K562 (cell line): ENCODE results near the gene NEUROD4. TPM values are rescaled to one million over a fixed set of nuclear protein-coding genes. Genes with fewer than 3 reads are reported as not detected.

Experiments used
- ARNT ChIP-seq, 2 experiments: fragments of 450-650 bp; IDR thresholded peaks; 2 replicates each; pipeline ENCODE4 v1.6.1; 2016; ENCODE audit warnings: mild to moderate bottlenecking in 1 of 2
- BRF1 ChIP-seq: IDR thresholded peaks from 3 replicates; pipeline ENCODE4 v1.6.1; 2011; ENCODE audit warnings: borderline replicate concordance, mild to moderate bottlenecking; ENCODE audit not compliant: insufficient read length; ENCODE audit errors: extremely low read depth
- DACH1 ChIP-seq: fragments of 450-650 bp; IDR thresholded peaks from 2 replicates; pipeline ENCODE4 v1.6.1; 2018; ENCODE audit not compliant: partially characterized antibody
- FIP1L1 ChIP-seq: fragments of 200-400 bp; formaldehyde crosslinking; IDR thresholded peaks from 2 replicates; pipeline ENCODE4 v1.6.1; 2018; ENCODE audit warnings: mild to moderate bottlenecking, low read depth, low read length; ENCODE audit not compliant: poor library complexity, severe bottlenecking
- FOXP1 ChIP-seq: sonication (generic); formaldehyde crosslinking; IDR thresholded peaks from 2 replicates; pipeline ENCODE4 v1.8.0; 2022; ENCODE audit warnings: mild to moderate bottlenecking, missing genetic modification reagents
- HMG20A ChIP-seq: fragments of 450-650 bp; formaldehyde crosslinking; conservative IDR thresholded peaks from 2 replicates; pipeline ENCODE4 v1.4.0; 2020; ENCODE audit warnings: mild to moderate bottlenecking, mixed read lengths
- HNRNPLL ChIP-seq: fragments of 200-400 bp; formaldehyde crosslinking; IDR thresholded peaks from 2 replicates; pipeline ENCODE4 v1.6.1; 2017; ENCODE audit warnings: low read length, low read depth, mild to moderate bottlenecking; ENCODE audit not compliant: poor library complexity, severe bottlenecking
- JUNB ChIP-seq: fragments of 450-650 bp; formaldehyde crosslinking; conservative IDR thresholded peaks from 2 replicates; pipeline ENCODE4 v1.4.0; 2020; ENCODE audit warnings: mild to moderate bottlenecking
- KLF1 ChIP-seq: fragments of 450-650 bp; IDR thresholded peaks from 2 replicates; pipeline ENCODE4 v1.6.1; 2016; ENCODE audit warnings: missing genetic modification characterization, missing compliant biosample characterization
- MBD2 ChIP-seq: sonication (generic); IDR thresholded peaks from 2 replicates; pipeline ENCODE4 v1.6.1; 2016; ENCODE audit warnings: low read depth, borderline replicate concordance
- MIER1 ChIP-seq: fragments of 450-650 bp; IDR thresholded peaks from 2 replicates; pipeline ENCODE4 v1.6.1; 2016; ENCODE audit warnings: antibody characterized with exemption, mild to moderate bottlenecking, low read depth
- NCOA1 ChIP-seq: fragments of 450-650 bp; IDR thresholded peaks from 2 replicates; pipeline ENCODE4 v1.6.1; 2016; ENCODE audit warnings: low read depth
- NR2C1 ChIP-seq, 2 experiments: fragments of 450-650 bp; IDR thresholded peaks; 2 replicates each; pipeline ENCODE4 v1.6.1; 2017; ENCODE audit warnings: mild to moderate bottlenecking in 2 of 2, antibody characterized with exemption in 1 of 2, inconsistent platforms in 1 of 2, missing compliant biosample characterization in 1 of 2, missing genetic modification characterization in 1 of 2
- NR3C1 ChIP-seq: sonication (generic); formaldehyde crosslinking; IDR thresholded peaks from 2 replicates; pipeline ENCODE4 v1.8.1; 2022; ENCODE audit warnings: missing genetic modification reagents
- PURB ChIP-seq: sonication (generic); formaldehyde crosslinking; IDR thresholded peaks from 2 replicates; pipeline ENCODE4 v1.9.0; 2021; ENCODE audit warnings: low read depth, mild to moderate bottlenecking, missing genetic modification reagents
- RBM39 ChIP-seq: fragments of 200-400 bp; formaldehyde crosslinking; optimal IDR thresholded peaks from 2 replicates; pipeline ENCODE3; 2018; ENCODE audit warnings: low read depth, low read length
- SMAD1 ChIP-seq: fragments of 150-350 bp; IDR thresholded peaks from 2 replicates; pipeline ENCODE4 v1.6.1; 2014; ENCODE audit warnings: low read length, low read depth; ENCODE audit not compliant: partially characterized antibody
- SP2 ChIP-seq: IDR thresholded peaks from 2 replicates; pipeline ENCODE4 v1.6.1; 2011; ENCODE audit warnings: mild to moderate bottlenecking, low read depth, low read length, moderate library complexity; ENCODE audit not compliant: poor library complexity, severe bottlenecking; ENCODE audit errors: extremely low read depth
- SPI1 ChIP-seq: IDR thresholded peaks from 2 replicates; pipeline ENCODE4 v1.6.1; 2011; ENCODE audit warnings: low read depth, low read length, control low read depth, borderline replicate concordance
- SRF ChIP-seq, 2 experiments: fragments of 250-450, 450-650 bp in 1 of 2; sonication (Bioruptor Pico) in 1 of 2; sonication (generic) in 1 of 2; formaldehyde crosslinking; IDR thresholded peaks; 2 replicates each; pipeline versions ENCODE4 v1.5.0 to v1.5.1; 2020 to 2022; ENCODE audit warnings: mild to moderate bottlenecking in 1 of 2, missing genetic modification reagents in 1 of 2
- SRSF1 ChIP-seq: fragments of 200-400 bp; formaldehyde crosslinking; IDR thresholded peaks from 2 replicates; pipeline ENCODE4 v1.6.1; 2017; ENCODE audit warnings: mild to moderate bottlenecking, low read depth, low read length, moderate library complexity
- ZNF23 ChIP-seq: fragments of 250-450 bp; sonication (Bioruptor Pico); IDR thresholded peaks from 2 replicates; pipeline ENCODE4 v1.4.0; 2020; ENCODE audit warnings: mild to moderate bottlenecking
- ZNF24 ChIP-seq: fragments of 450-650 bp; IDR thresholded peaks from 2 replicates; pipeline ENCODE4 v1.6.1; 2016
- ZNF584 ChIP-seq: fragments of 200-800 bp; sonication (Bioruptor generic); IDR thresholded peaks from 2 replicates; pipeline ENCODE4 v1.6.1; 2016; ENCODE audit warnings: low read depth, mild to moderate bottlenecking, missing genetic modification characterization, missing compliant biosample characterization
- ZNF717 ChIP-seq: fragments of 250-450 bp; sonication (Bioruptor Pico); IDR thresholded peaks from 2 replicates; pipeline ENCODE4 v1.5.0; 2021
- ZNF79 ChIP-seq: fragments of 250-450 bp; sonication (Bioruptor Pico); IDR thresholded peaks from 2 replicates; pipeline ENCODE4 v1.4.0; 2020; ENCODE audit warnings: low read depth, mild to moderate bottlenecking, moderate library complexity
- polyA plus RNA-seq, 8 experiments: library from polyadenylated mRNA; depleted of rRNA in 4 of 8; stranded (reverse) in 5 of 8; unstranded in 3 of 8; fragments of >200 nt; fragmentation: Nextera tagmentation in 2 of 8; fragmentation: Illumina TruSeq in 1 of 8; extraction: Ambion mirVana in 2 of 8; extraction: Trizol in 1 of 8; gene quantifications; 2 replicates each; pipeline versions ENCODE4 v1.2.1 to v1.2.3, GENCODE V29; 2011 to 2014; ENCODE audit warnings: inconsistent platforms in 1 of 8, missing spikeins in 1 of 8
- total RNA-seq, 7 experiments: library from RNA; depleted of rRNA in 6 of 7; stranded (reverse); fragments of >200 nt in 6 of 7; fragmentation: Illumina TruSeq in 2 of 7; extraction: Trizol in 2 of 7; gene quantifications; 2 replicates each; pipeline versions ENCODE4 v1.2.1 to v1.2.3, GENCODE V29; 2011 to 2021; ENCODE audit warnings: low replicate concordance in 1 of 7
- TF ChIP-seq, protein P1 (sequence below): fragments of 450-650 bp; IDR thresholded peaks from 2 replicates; pipeline ENCODE4 v1.6.1; 2016
- TF ChIP-seq, protein P2 (sequence below), 2 experiments: IDR thresholded peaks in 1 of 2; conservative IDR thresholded peaks in 1 of 2; 2 replicates each; pipeline ENCODE4 v1.6.1; 2016; ENCODE audit warnings: low read depth in 2 of 2, mild to moderate bottlenecking in 1 of 2, missing compliant biosample characterization in 1 of 2, missing genetic modification characterization in 1 of 2, moderate library complexity in 1 of 2

NEUROD4 gene
- total and polyA plus RNA-seq, 9 of the 15 experiments (the other 6 are each of a cell fraction or from before 2014, with no cell fraction given): not detected

DNA sequence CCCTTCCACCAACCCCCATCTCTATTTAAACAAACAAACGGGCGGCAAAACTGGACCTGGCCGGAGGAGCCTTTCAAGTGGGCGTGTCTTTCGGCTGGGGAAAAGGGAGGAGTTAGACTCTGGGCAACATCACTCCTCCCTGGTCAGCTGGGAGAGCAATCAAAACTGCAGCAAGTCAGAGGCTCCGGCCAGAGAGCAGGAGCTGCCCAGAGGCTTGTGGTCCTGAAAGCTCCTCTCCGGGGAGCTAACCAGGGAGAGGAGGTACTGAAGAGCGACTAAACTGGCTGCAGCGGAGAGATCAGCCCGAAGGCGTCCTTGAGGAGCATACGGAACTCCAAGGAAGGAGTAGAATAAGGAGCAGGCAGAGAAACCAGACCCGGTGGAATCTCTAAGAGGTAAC, at the start of gene NEUROD4 (continued):
- no peak for TF ChIP-seq BRF1
- no peak for TF ChIP-seq FOXP1 (CRISPR knock-in tag)
- no peak for TF ChIP-seq ZNF717 (CRISPR knock-in tag)
- TF ChIP-seq MIER1: peak; percentile 97
- no peak for TF ChIP-seq SPI1
- TF ChIP-seq HNRNPLL: no peak
- TF ChIP-seq SMAD1: no peak
- peak; percentile 80 for TF ChIP-seq ZNF584 (CRISPR knock-in tag)
- TF ChIP-seq SRF (CRISPR knock-in tag; IDR thresholded peaks at IDR 0.05): peak in 1 of 2 experiments; percentile 93; a peak in 2 of 4 replicates
- TF ChIP-seq, protein P1, sequence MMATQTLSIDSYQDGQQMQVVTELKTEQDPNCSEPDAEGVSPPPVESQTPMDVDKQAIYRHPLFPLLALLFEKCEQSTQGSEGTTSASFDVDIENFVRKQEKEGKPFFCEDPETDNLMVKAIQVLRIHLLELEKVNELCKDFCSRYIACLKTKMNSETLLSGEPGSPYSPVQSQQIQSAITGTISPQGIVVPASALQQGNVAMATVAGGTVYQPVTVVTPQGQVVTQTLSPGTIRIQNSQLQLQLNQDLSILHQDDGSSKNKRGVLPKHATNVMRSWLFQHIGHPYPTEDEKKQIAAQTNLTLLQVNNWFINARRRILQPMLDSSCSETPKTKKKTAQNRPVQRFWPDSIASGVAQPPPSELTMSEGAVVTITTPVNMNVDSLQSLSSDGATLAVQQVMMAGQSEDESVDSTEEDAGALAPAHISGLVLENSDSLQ: peak; percentile 83
- TF ChIP-seq ZNF23 (CRISPR knock-in tag): no peak
- no peak for TF ChIP-seq ZNF24
- no peak for TF ChIP-seq PURB (CRISPR knock-in tag)
- peak; percentile 88 for TF ChIP-seq NR3C1 (CRISPR knock-in tag)
- TF ChIP-seq, protein P2, sequence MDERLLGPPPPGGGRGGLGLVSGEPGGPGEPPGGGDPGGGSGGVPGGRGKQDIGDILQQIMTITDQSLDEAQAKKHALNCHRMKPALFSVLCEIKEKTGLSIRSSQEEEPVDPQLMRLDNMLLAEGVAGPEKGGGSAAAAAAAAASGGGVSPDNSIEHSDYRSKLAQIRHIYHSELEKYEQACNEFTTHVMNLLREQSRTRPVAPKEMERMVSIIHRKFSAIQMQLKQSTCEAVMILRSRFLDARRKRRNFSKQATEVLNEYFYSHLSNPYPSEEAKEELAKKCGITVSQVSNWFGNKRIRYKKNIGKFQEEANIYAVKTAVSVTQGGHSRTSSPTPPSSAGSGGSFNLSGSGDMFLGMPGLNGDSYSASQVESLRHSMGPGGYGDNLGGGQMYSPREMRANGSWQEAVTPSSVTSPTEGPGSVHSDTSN (CRISPR knock-in tag; IDR thresholded peaks at IDR 0.05; ENCODE audit: low read depth): no peak
- TF ChIP-seq, protein P2 (tag; conservative IDR thresholded peaks at IDR 0.05; ENCODE audit: low read depth): 0 out of 2 replicates have a peak, but pooled peaks have one; percentile 17
- no peak for TF ChIP-seq RBM39
- no peak for TF ChIP-seq MBD2
- TF ChIP-seq SP2: no peak
- TF ChIP-seq JUNB (CRISPR knock-in tag): no peak
- peak; percentile 78 for TF ChIP-seq DACH1
- no peak for TF ChIP-seq KLF1 (tag)
- no peak for TF ChIP-seq NR2C1 (IDR thresholded peaks at IDR 0.05)
- TF ChIP-seq NR2C1 (tag; IDR thresholded peaks at IDR 0.05): no peak
- TF ChIP-seq FIP1L1: no peak
- 0 out of 2 replicates have a peak, but pooled peaks have one; percentile 9 for TF ChIP-seq ZNF79 (CRISPR knock-in tag)
- no peak for TF ChIP-seq SRSF1
- peak; percentile 97 for TF ChIP-seq NCOA1
- no peak for TF ChIP-seq ARNT (IDR thresholded peaks at IDR 0.05)
- no peak for TF ChIP-seq HMG20A
